Hippocampal formation (tissue), 2 donors: ENCODE measurements around the gene NFAT5.
"Not testable (repeated sequence)": the region's sequence is repeated elsewhere in the genome, so short reads cannot be mapped to it uniquely, and the experiment has no call there.

Experiments
- DNase-seq, 2 donors: peaks; one replicate each; lab custom pipeline; 2025; lab: John Stamatoyannopoulos, UW

Gene NFAT5

GRCh38 chr16:69637206-69637865, 71.6 kb downstream of the NFAT5 start:
- not testable (repeated sequence) for DNase-seq

GRCh38 chr16:69643997-69644396, 78.2 kb downstream of the NFAT5 start:
- not testable (repeated sequence) for DNase-seq

GRCh38 chr16:69644790-69645189, 79.0 kb downstream of the NFAT5 start:
- DNase-seq = no peak

GRCh38 chr16:69647020-69647419, 81.3 kb downstream of the NFAT5 start:
- DNase-seq = no peak

GRCh38 chr16:69651217-69651616, 85.5 kb downstream of the NFAT5 start:
- DNase-seq = no peak

- no peak for DNase-seq
Measured at GRCh38 chr16:69654280-69654931, 88.6 kb downstream of the NFAT5 start.

- no peak for DNase-seq
Measured at GRCh38 chr16:69660166-69660565, 94.4 kb downstream of the NFAT5 start.

- no peak for DNase-seq
Measured at GRCh38 chr16:69662901-69663300, 97.1 kb downstream of the NFAT5 start.

GRCh38 chr16:69663846-69664245, 98.1 kb downstream of the NFAT5 start:
- DNase-seq = no peak

- DNase-seq = no peak
Measured at GRCh38 chr16:69669577-69669976, 103.8 kb downstream of the NFAT5 start.

- DNase-seq = no peak
Measured at GRCh38 chr16:69672315-69672997, 106.7 kb downstream of the NFAT5 start.

- DNase-seq = no peak
Measured at GRCh38 chr16:69672998-69673713, 107.4 kb downstream of the NFAT5 start.

GRCh38 chr16:69680358-69680757, 114.6 kb downstream of the NFAT5 start:
- DNase-seq = no peak

- no peak for DNase-seq
Measured at GRCh38 chr16:69688589-69688988, 122.8 kb downstream of the NFAT5 start.

- peak in 1 of 2 donors; percentile 31 for DNase-seq
Measured at GRCh38 chr16:69691980-69692911, 126.5 kb downstream of the NFAT5 start.

- DNase-seq = no peak
Measured at GRCh38 chr16:69693916-69694315, 128.2 kb downstream of the NFAT5 start.

GRCh38 chr16:69698404-69698803, 132.6 kb downstream of the NFAT5 start:
- DNase-seq = no peak

GRCh38 chr16:69699915-69700314, 134.1 kb downstream of the NFAT5 start:
- DNase-seq = no peak

GRCh38 chr16:69701452-69701851, 135.7 kb downstream of the NFAT5 start:
- DNase-seq = no peak

GRCh38 chr16:69701866-69702265, 136.1 kb downstream of the NFAT5 start:
- no peak for DNase-seq

GRCh38 chr16:69703638-69704037, 137.9 kb downstream of the NFAT5 start:
- DNase-seq = no peak
